Measurements from ENCODE around the gene GAB2.

DNA sequence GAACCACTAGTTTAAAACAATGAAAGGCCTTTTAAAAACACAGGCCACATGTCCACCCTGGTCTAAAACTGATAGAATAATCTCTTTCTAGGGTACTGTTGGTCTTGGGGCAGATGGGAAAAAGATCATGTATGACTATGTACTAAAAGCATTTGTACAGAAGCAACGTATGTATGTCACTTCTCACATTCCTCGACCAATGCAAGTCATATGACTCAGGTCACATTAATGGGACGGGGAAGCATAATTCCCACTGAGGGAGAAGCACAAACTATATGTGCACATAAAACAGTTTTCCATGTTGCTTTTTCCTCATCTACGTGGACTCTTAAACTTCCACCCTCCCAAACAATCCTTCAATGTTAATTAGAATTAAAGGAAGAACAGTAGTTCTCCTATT lies 32.2 kb upstream of the GAB2 start:
- no peak for TF ChIP-seq NR2C2 (IDR thresholded peaks at IDR 0.05; ENCODE audit: borderline replicate concordance, control insufficient read depth, insufficient read length, low read depth)
- TF ChIP-seq, protein P1, sequence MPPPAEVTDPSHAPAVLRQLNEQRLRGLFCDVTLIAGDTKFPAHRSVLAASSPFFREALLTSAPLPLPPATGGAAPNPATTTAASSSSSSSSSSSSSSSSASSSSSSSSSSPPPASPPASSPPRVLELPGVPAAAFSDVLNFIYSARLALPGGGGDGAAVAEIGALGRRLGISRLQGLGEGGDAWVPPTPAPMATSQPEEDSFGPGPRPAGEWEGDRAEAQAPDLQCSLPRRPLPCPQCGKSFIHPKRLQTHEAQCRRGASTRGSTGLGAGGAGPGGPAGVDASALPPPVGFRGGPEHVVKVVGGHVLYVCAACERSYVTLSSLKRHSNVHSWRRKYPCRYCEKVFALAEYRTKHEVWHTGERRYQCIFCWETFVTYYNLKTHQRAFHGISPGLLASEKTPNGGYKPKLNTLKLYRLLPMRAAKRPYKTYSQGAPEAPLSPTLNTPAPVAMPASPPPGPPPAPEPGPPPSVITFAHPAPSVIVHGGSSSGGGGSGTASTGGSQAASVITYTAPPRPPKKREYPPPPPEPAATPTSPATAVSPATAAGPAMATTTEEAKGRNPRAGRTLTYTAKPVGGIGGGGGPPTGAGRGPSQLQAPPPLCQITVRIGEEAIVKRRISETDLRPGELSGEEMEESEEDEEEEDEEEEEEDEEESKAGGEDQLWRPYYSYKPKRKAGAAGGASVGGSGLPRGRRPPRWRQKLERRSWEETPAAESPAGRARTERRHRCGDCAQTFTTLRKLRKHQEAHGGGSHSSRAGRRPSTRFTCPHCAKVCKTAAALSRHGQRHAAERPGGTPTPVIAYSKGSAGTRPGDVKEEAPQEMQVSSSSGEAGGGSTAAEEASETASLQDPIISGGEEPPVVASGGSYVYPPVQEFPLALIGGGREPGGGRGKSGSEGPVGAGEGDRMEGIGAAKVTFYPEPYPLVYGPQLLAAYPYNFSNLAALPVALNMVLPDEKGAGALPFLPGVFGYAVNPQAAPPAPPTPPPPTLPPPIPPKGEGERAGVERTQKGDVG (CRISPR knock-in tag; IDR thresholded peaks at IDR 0.05), result no peak
- TF ChIP-seq, protein P2, sequence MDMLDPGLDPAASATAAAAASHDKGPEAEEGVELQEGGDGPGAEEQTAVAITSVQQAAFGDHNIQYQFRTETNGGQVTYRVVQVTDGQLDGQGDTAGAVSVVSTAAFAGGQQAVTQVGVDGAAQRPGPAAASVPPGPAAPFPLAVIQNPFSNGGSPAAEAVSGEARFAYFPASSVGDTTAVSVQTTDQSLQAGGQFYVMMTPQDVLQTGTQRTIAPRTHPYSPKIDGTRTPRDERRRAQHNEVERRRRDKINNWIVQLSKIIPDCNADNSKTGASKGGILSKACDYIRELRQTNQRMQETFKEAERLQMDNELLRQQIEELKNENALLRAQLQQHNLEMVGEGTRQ (IDR thresholded peaks at IDR 0.05; ENCODE audit: borderline replicate concordance, low read depth, low read length), result no peak
- TF ChIP-seq POU2F2 (IDR thresholded peaks at IDR 0.05; ENCODE audit: borderline replicate concordance, low read depth, low read length), result no peak
- TF ChIP-seq TCF7 (IDR thresholded peaks at IDR 0.05; ENCODE audit: borderline replicate concordance), result no peak
- TF ChIP-seq, protein P3, sequence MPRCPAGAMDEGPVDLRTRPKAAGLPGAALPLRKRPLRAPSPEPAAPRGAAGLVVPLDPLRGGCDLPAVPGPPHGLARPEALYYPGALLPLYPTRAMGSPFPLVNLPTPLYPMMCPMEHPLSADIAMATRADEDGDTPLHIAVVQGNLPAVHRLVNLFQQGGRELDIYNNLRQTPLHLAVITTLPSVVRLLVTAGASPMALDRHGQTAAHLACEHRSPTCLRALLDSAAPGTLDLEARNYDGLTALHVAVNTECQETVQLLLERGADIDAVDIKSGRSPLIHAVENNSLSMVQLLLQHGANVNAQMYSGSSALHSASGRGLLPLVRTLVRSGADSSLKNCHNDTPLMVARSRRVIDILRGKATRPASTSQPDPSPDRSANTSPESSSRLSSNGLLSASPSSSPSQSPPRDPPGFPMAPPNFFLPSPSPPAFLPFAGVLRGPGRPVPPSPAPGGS (IDR thresholded peaks at IDR 0.05; ENCODE audit: borderline replicate concordance, insufficient read depth, low read depth, low read length, poor library complexity, severe bottlenecking), result no peak
- TF ChIP-seq, protein P4, sequence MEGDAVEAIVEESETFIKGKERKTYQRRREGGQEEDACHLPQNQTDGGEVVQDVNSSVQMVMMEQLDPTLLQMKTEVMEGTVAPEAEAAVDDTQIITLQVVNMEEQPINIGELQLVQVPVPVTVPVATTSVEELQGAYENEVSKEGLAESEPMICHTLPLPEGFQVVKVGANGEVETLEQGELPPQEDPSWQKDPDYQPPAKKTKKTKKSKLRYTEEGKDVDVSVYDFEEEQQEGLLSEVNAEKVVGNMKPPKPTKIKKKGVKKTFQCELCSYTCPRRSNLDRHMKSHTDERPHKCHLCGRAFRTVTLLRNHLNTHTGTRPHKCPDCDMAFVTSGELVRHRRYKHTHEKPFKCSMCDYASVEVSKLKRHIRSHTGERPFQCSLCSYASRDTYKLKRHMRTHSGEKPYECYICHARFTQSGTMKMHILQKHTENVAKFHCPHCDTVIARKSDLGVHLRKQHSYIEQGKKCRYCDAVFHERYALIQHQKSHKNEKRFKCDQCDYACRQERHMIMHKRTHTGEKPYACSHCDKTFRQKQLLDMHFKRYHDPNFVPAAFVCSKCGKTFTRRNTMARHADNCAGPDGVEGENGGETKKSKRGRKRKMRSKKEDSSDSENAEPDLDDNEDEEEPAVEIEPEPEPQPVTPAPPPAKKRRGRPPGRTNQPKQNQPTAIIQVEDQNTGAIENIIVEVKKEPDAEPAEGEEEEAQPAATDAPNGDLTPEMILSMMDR (IDR thresholded peaks at IDR 0.05 in 2 of 3, conservative IDR thresholded peaks at IDR 0.05 in 1 of 3; ENCODE audit: control insufficient read depth in 2 of 3, extremely low read depth in 1 of 3, insufficient read depth in 1 of 3, low read depth in 3 of 3, low read length in 3 of 3), result no peak
- no peak for TF ChIP-seq SUZ12 (IDR thresholded peaks at IDR 0.05; ENCODE audit: unreplicated experiment)
- TF ChIP-seq, protein P5, sequence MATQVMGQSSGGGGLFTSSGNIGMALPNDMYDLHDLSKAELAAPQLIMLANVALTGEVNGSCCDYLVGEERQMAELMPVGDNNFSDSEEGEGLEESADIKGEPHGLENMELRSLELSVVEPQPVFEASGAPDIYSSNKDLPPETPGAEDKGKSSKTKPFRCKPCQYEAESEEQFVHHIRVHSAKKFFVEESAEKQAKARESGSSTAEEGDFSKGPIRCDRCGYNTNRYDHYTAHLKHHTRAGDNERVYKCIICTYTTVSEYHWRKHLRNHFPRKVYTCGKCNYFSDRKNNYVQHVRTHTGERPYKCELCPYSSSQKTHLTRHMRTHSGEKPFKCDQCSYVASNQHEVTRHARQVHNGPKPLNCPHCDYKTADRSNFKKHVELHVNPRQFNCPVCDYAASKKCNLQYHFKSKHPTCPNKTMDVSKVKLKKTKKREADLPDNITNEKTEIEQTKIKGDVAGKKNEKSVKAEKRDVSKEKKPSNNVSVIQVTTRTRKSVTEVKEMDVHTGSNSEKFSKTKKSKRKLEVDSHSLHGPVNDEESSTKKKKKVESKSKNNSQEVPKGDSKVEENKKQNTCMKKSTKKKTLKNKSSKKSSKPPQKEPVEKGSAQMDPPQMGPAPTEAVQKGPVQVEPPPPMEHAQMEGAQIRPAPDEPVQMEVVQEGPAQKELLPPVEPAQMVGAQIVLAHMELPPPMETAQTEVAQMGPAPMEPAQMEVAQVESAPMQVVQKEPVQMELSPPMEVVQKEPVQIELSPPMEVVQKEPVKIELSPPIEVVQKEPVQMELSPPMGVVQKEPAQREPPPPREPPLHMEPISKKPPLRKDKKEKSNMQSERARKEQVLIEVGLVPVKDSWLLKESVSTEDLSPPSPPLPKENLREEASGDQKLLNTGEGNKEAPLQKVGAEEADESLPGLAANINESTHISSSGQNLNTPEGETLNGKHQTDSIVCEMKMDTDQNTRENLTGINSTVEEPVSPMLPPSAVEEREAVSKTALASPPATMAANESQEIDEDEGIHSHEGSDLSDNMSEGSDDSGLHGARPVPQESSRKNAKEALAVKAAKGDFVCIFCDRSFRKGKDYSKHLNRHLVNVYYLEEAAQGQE (IDR thresholded peaks at IDR 0.05; ENCODE audit: low read depth, low read length), result no peak
- no peak for TF ChIP-seq SRF (IDR thresholded peaks at IDR 0.05; ENCODE audit: low read depth in 2 of 2, low read length in 2 of 2)
- TF ChIP-seq POLR2A (IDR thresholded peaks at IDR 0.05; ENCODE audit: low read depth, low read length), result no peak
- no peak for TF ChIP-seq SREBF2 (IDR thresholded peaks at IDR 0.05; ENCODE audit: low read length)
- TF ChIP-seq HDAC6 (IDR thresholded peaks at IDR 0.05; ENCODE audit: unreplicated experiment), result no peak
